Activated CD8-positive, alpha-beta memory T cell treated with anti-CD3 and anti-CD28 coated beads, Interleukin-2, amount 50 U/mL, for 1 hour (primary cell): ENCODE data around the gene SLC24A4.

Experiments
- DNase-seq: peaks from one replicate; pipeline ENCODE4 v3.0.0-alpha.2; 2020; ENCODE audit errors: extremely low read depth

The SLC24A4 gene

GRCh38 chr14:92501891-92502351, 179.0 kb downstream of the SLC24A4 start:
- DNase-seq, result no peak

- DNase-seq, result no peak
These were observed 179.7 kb downstream of the SLC24A4 start for GRCh38 chr14:92502541-92503286.

- DNase-seq, result no peak
These were observed 181.0 kb downstream of the SLC24A4 start for GRCh38 chr14:92503756-92504491.

- DNase-seq, result no peak
These were observed 182.9 kb downstream of the SLC24A4 start for GRCh38 chr14:92505826-92506225.

GRCh38 chr14:92506231-92506630, 183.3 kb downstream of the SLC24A4 start:
- no peak for DNase-seq

GRCh38 chr14:92507174-92507768, 184.3 kb downstream of the SLC24A4 start:
- no peak for DNase-seq

- DNase-seq, result no peak
These were observed 188.0 kb downstream of the SLC24A4 start for GRCh38 chr14:92510972-92511371.

- DNase-seq, result no peak
These were observed 188.7 kb downstream of the SLC24A4 start for GRCh38 chr14:92511453-92512238.

- no peak for DNase-seq
These were observed 189.8 kb downstream of the SLC24A4 start for GRCh38 chr14:92512807-92513203.

GRCh38 chr14:92513204-92513965, 190.4 kb downstream of the SLC24A4 start, which contains the start of gene RIN3:
Gene RIN3 (plus strand): TSS chr14:92513781. CDS start chr14:92513933, 152 bp downstream.
- DNase-seq, result no peak

GRCh38 chr14:92513966-92514843, 191.2 kb downstream of the SLC24A4 start:
- no peak for DNase-seq

GRCh38 chr14:92514844-92515514, 192.0 kb downstream of the SLC24A4 start:
- DNase-seq, result no peak

GRCh38 chr14:92515546-92516343, 192.8 kb downstream of the SLC24A4 start:
- DNase-seq, result no peak

- no peak for DNase-seq
These were observed 193.5 kb downstream of the SLC24A4 start for GRCh38 chr14:92516344-92516965.

- DNase-seq, result peak; percentile 70
These were observed 194.1 kb downstream of the SLC24A4 start for GRCh38 chr14:92516966-92517506.

- DNase-seq, result no peak
These were observed 194.8 kb downstream of the SLC24A4 start for GRCh38 chr14:92517761-92518160.

- DNase-seq, result no peak
These were observed 196.5 kb downstream of the SLC24A4 start for GRCh38 chr14:92519246-92520101.
